GM20431 (cell line): Measurements from ENCODE around the gene MTG1.

Experiments
- in situ Hi-C: fragments of 300-500 bp; cut with MseI, MboI; formaldehyde crosslinking; loops from one replicate; pipeline ENCODE4 v1.15.0; 2020; ENCODE audit warnings: low sequenced_read_pairs; ENCODE audit not compliant: unreplicated experiment

The MTG1 gene

GRCh38 chr10:133444342-133445267 lies 50.6 kb downstream of the MTG1 start:
- in situ Hi-C loops: no loop called here

- in situ Hi-C loops: no loop called here
Observed at GRCh38 chr10:133445268-133445732, 51.3 kb downstream of the MTG1 start.

- in situ Hi-C loops: no loop called here
Observed at GRCh38 chr10:133445751-133446708, 52.1 kb downstream of the MTG1 start.

- in situ Hi-C loops: no loop called here
Observed at GRCh38 chr10:133446979-133447378, 53.0 kb downstream of the MTG1 start.

- in situ Hi-C loops: no loop called here
Observed at GRCh38 chr10:133448120-133448519, 54.2 kb downstream of the MTG1 start.

- in situ Hi-C loops: no loop called here
Observed at GRCh38 chr10:133451346-133451745, 57.4 kb downstream of the MTG1 start.

GRCh38 chr10:133452453-133452852 lies 58.5 kb downstream of the MTG1 start:
- in situ Hi-C loops: no loop called here

- in situ Hi-C loops: no loop called here
Observed at GRCh38 chr10:133453516-133454203, 59.7 kb downstream of the MTG1 start, which contains the start of gene SCART1. Gene SCART1, plus strand, starts transcription at chr10:133453945. Its CDS starts 53 bp downstream, at chr10:133453998.

GRCh38 chr10:133454204-133454893 lies 60.4 kb downstream of the MTG1 start:
- in situ Hi-C loops: no loop called here

- in situ Hi-C loops: no loop called here
Observed at GRCh38 chr10:133455196-133455595, 61.2 kb downstream of the MTG1 start.

- in situ Hi-C loops: no loop called here
Observed at GRCh38 chr10:133455611-133456031, 61.7 kb downstream of the MTG1 start.

- in situ Hi-C loops: no loop called here
Observed at GRCh38 chr10:133456041-133456951, 62.3 kb downstream of the MTG1 start.

GRCh38 chr10:133457100-133457841 lies 63.3 kb downstream of the MTG1 start:
- in situ Hi-C loops: no loop called here

GRCh38 chr10:133458021-133458709 lies 64.2 kb downstream of the MTG1 start:
- in situ Hi-C loops: no loop called here

- in situ Hi-C loops: no loop called here
Observed at GRCh38 chr10:133458710-133459453, 64.9 kb downstream of the MTG1 start.

- in situ Hi-C loops: no loop called here
Observed at GRCh38 chr10:133459454-133460207, 65.7 kb downstream of the MTG1 start.
